ENCODE data around the gene IER2.

Gene IER2

DNA sequence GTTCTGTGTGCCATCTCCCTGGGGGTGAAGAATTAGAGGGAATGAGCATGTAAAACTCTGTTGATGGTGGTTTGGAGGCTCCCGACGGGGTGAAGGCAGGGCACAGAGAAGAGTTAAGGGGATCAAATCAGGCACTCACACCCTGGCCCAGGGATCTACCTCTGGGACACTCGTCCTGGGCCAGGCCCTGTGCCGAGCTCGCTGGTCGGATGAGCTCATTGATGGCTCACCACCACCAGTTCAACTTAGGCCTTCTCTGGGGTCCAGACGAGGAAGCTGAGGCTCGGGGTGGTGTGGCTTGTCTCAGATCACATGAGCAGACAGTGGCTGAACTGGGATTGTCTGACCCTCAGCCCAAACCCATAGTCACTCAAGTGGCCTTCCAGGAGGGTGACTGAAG is 30.6 kb upstream of the IER2 start:
- DNase-seq = no peak

DNA sequence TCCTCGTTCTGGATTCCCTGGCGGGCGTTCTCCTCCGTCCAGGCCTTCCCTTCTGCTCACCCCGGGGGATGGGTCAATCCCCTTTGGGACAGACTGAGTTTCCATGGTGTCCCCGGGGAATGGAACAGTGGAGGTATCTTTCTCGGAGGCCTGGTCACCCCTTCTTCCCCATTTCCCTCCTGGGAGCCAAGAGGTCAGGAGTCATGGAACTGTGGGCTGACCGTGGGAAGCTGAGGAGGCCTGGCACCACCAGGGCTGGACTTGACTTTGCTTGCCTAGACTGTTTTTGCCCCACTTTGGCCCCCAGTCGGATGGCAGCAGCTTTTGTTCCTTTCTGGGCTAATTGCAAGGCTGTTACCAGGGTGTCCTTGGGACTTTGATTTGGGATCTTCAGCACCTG is 30.2 kb upstream of the IER2 start:
- no peak for DNase-seq

DNA sequence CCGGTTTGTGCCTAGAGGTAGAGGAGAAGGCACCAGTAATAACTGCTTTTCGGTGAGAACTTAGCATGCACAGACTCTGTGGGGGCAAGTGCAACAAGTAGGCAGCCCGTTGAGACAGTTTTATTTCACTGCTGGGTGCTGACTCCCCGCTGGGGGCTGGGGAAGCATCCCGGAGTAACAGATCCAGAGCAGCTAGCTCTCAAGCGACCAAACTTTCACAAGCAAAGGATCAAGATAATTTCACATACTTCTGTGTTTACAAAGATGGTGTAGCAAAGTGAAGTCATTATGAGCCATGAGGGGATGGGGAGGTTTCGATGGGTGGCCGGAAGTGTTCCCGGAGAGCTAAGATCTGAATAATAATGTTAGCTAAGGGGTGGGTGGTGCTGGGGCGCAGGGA is 29.4 kb upstream of the IER2 start:
- no peak for DNase-seq

DNA sequence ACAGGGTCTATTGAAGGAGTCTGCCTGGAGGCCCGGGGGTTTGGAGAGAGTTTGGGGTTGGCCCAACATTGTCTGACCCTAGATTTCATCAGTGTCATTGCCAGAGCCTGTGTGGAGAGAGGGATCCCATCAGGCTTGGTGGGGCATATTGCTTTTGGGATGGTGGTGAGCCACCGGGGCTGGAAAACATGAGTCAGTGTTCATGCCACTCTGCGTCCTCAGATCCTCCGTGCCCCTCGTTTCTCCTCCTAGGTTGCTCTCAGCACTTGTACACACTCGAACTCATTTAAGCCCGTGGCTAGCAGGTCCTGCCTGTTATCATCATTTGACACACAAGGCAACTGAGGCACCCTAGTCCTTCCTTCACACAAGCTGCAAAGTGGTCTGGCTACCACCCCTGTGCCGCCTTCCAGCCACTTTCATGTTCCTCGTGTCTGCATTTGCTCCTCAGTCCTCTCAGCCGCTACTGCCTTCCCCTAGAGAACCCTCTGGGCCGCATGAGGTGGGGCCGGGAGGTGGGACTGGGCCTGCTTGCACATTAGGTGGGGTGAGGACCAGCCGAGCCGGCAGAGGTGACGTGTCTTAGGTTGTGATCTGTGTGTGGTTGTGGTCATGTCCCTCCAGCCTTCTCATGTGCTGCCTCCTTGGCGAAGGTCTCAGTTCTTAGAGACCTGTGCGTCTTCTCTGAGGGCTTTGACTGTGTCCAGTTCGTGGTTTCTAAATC is 28.5 kb upstream of the IER2 start:
- no peak for DNase-seq

DNA sequence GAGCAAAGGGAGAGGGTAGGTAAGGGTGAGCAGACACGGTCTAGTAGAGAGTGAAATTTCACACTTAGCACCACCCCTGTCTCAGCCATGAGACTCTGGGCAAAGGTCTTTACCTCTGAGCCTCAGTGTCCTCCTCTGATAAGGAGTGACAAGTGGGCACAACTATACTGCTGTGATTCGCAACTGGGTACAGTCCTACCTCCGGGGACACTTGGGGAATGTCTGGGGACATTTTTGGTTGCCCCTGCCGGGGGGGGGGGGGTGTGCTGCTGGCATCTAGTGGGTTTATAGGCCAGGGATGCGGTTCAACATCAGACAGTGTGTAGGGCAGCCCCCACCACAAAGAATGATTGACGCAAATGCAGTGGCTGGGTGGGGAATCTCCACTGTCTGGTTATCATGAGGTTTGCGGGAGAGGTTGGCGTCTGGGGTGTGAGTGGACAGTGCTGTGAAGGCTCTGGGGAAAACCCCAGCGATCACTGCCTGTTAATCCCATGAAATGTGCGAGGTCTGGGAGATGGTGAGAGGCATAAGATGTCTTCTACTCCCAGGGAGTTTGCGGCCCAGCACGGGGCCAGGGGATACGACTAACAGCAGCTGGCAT is 27.8 kb upstream of the IER2 start:
- DNase-seq = peak; percentile 32

DNA sequence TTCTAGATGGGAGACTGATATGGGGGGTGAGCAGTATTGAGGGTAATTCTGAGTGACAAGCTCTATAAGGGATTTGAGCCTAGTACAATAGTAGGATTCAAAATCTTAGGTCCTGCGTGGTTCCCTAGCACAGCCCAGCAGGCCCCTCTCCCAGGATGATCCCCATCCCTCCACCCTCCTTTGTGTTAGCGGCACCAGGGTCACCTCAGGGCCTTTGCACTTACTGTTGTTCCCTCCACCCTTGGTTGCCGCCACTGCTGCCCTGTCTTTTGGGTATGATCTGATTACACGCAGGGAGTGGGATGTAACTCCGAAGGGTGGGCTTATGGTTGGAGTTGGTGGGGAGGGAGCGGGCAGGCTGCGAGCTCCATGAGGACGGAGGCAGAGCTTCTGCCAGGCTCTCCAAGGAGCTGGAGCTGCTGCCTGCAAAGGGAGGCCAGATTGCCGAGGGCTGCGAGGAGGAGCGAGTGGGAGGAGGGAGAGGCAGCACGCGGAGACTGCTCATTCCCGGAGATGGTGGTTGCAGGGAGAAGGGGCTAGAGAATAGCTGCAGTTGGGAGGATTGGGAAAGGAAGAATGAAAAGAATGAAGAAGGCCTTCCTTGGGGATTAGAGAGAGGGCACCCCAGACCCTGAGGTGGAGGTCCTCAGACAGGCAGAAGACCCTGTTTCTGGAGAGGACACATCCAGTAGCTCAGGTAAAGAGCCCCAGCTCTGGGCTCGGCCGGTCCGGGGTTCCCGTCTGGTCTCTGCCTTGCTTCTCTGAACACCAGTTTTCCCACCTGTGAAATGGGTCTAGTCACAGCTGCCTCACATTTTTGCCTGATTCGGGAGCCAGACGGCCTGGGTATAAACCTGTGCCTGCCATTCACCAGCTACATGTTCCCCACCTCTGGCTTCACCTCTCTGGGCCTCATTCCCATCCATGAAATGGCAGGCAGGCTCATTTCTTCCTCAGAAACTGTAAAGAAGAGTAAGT is 26.9 kb upstream of the IER2 start:
- DNase-seq = peak; percentile 35

DNA sequence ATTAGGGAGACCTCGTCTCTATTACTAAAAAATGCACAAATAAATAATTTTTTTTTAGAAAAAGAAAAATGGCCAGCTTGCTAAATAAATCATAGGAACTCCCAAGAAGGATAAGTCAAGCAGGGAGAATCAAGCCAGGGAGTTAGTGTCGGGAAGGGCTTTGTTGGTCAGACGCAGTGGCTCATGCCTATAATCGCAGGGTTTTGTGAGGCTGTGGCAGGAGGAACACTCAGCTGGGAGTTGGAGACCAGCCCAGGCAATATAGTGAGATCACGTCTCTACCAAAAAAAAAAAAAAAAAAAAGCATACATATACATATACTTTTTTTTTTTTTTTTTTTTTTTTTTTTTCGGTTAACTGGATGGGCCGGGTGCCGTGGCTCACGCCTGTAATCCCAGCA is 23.2 kb upstream of the IER2 start:
- no peak for DNase-seq

DNA sequence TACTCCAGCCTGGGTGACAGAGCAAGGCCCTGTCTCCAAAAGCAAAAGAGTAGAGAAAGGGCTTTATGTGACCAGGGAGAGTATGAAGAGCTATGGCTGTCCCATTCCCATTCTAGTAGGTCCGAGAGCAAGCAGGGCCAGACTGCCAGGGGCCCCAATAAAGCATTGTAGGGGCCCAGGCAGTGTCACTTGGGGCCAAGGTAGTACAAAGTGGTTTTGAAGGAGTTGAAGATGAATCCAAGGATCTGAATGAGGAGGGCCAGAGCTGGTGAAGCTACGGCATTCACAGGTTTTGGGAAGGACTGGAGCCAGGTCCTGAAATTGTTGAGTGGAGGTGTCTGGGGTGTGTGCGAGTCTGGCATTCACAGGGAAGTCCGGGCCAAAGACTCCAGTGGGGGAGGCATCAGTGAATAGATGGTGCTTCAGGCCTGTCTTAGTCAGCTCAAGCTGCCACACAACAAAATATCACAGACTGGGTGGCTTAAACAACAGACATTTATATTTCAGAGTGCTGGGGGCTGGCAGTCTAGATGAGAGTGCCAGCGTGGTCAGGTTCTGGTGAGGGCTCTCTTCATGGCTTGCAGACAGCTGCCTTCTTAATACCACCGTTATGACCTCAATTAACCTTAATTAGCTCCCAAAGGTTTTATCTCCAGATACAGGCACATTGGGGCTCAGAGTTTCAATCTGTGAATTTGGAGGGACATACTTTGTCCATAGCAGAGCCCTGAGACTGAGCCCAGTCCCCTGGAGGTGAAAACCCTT is 22.2 kb upstream of the IER2 start:
- DNase-seq = peak; percentile 61

DNA sequence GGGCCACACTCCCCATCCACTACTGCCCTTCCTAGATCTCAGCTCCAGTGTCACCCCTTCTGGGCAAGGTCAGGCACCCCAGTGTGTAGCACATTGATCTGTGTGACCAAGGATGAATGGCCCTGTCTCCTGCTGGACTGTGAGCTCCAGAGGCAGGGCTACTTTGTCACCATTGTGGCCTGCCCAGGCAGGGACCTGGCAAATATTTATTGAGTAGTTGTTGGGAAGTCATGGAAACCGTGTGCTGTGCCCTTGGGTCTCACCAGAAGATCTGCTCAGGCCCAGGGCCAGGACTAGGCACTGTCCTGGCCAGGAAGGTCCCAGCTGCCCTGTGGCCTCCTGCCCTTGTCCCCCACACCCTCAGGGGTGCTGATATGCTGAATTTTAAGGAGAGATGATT is 21.6 kb upstream of the IER2 start:
- no peak for DNase-seq

DNA sequence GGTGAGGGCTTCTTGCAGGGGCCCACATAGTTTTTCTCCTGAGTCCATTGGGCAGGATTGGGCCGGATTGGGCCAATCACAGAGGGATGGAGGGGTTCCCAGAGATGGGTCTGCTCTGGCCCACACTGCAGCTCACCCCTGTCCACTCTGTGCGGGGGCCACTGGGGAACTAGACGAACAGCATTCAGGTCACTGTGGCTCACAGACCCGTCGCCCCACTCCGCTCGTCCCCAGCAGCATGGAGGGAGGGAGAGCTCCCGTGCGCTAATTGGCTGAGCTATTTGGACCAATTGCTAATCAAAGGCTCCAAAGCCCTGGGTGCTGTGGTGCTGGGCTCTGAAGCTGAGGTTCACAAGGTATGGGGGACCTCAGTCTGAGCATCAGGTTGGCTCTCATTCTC is 20.8 kb upstream of the IER2 start:
- no peak for DNase-seq

DNA sequence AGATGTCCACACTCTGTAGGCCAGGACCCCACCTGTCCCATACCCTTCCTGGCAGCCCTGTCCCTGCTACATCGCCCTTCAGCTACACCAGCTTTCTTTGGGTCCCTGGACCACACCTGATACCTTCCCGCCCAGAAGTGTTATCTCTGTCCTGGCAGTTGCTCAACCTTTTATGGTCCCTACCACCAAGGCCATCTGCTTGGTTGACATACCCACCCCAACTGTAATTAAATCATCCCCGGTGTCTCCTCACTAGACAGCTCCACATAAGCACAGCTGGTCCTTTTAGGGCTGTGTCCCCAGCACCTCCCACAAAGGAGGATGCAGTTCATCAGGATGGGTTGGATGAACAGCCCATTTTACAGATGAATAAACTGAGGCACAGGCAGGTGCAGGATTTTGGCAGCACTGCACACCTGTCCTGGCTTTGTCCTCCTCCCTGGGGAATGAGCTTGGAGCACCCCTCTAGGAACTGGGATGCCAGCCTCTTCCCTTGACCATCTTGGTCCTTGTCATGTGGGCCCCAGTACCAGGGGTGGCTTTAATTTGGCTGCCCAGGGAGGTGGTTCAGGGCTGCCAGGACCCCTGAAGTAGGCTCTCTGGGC is 19.2 kb upstream of the IER2 start:
- no peak for DNase-seq

DNA sequence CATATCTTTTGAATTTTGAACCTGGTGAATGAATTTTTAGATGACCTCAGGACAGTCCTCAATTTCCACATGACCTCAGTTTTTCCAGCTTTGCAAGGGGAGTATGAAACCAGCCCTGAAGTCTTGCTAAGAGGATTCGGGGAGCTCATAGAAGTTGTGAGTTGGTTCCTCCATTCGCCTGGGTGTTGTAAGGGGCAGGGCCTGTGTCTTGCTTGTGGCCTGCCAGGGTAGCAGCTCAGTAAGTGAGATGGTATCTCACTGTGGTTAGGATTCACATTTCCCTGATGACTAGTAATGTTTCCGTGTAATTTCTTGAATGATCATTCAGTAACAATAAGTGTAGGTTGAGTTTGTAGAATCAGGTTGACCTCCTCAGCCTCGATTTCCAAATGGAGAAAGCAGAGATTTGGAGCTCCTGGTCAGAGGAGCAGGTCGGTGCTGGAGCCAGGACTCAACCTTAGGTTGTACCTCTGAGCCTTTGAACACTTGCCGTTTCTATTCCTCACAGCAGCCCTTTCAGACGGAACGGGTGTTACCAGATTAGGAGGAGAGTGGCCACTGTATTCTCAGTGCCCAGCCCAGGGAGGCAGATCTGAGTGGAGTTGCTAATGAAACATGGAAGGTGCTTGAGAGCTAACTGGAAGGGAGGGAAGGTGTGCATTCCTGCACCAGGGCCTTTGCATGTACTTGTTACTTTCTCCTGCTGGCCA is 17.6 kb upstream of the IER2 start:
- DNase-seq = no peak

DNA sequence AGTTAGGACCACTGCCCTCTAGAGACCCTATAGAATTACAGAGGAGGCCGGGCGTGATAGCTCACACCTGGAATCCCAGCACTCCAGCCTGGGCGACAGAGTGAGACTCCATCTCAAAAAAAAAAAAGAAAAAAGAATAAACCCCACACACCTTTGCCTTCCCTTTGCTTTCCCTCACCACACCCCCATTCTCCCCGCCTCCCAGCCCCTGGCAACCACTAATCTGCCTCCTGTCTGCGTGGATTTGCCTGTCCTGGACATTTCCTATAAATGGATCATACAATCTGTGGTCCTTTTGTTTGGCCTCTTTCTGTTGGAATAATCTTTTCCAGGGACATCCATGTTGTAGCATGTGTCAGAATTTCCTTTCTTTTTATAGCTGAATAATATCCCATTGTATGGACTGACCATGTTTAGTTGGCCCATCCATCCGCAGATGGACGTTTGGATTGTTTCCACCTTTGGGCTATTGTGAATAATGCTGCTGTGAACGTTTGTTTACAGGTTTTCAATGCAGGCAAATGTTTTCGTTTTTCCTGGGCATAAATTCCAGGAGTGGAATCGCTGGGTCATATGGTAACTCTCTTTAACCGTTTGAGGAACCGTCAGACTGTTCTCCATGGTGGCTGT is 16.9 kb upstream of the IER2 start:
- peak; percentile 49 for DNase-seq

DNA sequence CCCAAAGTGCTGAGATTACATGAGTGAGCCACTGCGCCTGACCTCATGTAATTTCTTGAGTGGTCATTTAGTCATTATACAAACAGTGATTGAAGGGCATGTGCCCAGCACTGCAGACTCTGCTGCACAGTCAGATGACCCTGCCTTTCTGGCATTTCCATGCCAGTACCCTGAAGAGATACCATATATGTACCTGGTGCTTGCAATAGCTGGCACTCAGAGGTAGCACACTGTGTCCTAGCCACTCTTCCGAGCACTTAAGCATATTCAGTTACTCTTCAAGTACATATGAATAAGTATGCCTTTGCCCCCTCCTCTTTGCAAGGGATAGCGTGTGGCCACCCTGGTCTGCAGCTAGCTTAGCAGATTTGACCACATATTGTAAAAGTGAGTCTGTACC is 15.6 kb upstream of the IER2 start:
- no peak for DNase-seq

DNA sequence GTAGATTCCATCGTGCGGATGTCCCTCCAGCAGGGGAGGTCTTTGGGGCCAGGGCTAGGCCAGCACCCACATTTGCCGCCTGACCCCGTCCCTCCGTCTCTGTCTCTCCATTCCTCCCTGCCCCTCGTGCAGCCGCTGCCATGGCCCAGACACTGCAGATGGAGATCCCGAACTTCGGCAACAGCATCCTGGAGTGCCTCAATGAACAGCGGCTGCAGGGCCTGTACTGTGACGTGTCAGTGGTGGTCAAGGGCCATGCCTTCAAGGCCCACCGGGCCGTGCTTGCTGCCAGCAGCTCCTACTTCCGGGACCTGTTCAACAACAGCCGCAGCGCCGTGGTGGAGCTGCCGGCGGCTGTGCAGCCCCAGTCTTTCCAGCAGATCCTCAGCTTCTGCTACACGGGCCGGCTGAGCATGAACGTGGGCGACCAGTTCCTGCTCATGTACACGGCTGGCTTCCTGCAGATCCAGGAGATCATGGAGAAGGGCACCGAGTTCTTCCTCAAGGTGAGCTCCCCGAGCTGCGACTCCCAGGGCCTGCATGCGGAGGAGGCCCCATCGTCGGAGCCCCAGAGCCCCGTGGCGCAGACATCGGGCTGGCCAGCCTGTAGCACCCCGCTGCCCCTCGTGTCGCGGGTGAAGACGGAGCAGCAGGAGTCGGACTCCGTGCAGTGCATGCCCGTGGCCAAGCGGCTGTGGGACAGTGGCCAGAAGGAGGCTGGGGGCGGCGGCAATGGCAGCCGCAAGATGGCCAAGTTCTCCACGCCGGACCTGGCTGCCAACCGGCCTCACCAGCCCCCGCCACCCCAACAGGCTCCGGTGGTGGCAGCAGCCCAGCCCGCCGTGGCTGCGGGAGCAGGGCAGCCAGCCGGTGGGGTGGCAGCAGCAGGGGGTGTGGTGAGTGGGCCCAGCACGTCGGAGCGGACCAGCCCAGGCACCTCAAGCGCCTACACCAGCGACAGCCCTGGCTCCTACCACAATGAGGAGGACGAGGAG is 14.8 kb upstream of the IER2 start:
- DNase-seq = no peak

DNA sequence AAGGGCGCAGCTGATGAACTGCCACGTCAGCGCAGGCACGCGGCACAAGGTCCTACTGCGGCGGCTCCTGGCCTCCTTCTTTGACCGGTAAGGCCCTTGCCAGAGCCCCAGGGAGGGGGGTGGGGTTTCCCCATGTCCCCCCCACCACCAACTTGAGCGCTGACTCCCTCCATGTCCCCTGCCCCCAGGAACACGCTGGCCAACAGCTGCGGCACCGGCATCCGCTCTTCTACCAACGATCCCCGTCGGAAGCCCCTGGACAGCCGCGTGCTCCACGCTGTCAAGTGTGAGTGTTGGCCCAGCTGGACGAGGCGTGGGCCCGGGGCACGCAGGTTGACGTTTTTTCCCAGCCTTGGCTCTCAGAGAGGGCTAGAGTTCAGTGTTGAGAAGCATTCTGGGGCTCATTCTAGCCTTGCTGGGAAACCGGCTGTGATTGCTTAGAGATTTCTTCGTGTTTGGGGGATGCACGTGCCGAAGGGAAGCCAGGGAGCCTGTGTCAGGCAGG is 12.9 kb upstream of the IER2 start:
- DNase-seq = no peak

DNA sequence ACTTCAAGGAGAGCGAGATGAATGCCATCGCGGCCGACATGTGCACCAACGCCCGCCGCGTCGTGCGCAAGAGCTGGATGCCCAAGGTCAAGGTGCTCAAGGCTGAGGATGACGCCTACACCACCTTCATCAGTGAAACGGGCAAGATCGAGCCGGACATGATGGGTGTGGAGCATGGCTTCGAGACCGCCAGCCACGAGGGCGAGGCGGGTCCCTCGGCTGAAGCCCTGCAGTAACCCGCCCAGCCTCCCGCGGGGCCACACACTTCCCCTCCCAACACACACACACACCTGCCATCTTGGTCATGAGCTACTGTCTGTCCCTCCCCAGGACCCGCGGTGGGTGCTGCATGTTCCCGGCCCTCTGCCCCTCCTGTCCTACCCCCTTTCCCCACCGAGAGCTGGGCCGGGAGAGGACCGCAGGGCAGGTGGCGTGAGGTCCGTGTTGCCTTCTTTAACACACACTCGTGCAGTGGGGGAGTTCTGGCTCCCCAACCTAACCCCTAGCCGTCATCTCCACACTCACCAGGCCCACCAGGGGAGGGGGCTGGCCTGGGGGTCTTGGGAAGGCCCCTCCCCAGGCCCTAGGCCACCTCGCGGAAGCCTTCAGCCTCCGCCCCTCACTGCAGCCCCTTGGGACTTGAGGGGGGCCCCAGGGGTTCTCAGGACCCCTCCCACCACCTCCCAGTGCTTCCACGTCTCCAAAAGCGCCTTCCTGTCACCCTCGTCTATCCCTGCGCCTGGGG is 11.9 kb upstream of the IER2 start:
- DNase-seq = no peak

DNA sequence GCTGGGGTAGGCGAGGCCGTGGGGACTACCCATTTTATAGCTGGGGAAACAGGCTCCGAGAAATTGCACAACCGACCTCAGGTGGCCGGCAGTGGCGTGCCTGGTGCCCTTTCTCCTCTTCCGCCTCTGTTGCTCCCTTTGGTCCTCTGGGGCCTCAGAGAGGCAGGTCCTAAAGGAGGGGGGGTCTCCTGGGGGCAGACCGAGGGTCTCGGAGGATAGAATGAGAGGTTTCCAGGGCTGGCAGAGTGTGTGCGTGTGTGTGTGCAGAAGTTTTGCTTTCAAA is 11.4 kb upstream of the IER2 start:
- no peak for DNase-seq

DNA sequence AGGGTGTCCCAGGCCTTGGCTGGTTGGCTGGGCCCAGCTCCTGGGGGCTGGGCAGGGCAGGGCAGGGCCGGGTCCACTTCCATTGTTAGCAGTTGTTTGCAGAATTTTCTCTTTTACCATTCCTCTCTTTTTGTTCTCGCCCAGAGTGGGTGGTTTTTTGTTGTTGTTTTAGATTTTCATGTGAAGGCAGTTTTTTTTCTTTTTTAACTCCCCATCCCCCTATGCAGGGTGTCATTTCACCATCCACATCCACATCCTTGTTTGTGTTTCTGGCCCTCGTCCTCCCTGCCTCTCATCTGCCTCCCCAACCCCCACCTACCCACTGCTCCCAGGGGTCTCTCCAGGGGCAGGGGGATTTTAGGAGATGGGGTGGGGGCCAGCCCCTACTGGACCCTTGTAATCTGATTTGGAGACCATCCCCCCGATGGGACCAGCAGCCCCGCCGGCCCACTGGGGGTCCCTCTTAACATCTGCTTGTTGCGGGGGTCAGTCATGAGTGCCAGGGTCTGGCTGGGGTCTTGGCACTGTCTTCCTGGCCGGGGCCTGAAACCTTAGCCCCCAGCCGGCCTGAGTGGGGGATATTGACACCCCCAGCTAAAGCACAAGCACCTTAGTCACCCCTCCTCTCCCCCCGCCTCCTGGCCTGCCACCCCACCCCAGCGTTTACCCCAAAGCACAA is 10.4 kb upstream of the IER2 start:
- DNase-seq = no peak
